IMR-90 (cell line): ENCODE measurements around the gene IFIH1. TPM values are rescaled to one million over a fixed set of nuclear protein-coding genes. Genes with fewer than 3 reads are reported as not detected.

Experiments
- ATAC-seq: fragments of 200-7000 bp; cut with Tn5 transposase; 2 replicates; pipeline ENCODE4 v1.9.1; 2020; ENCODE audit warnings: low read depth, mild to moderate bottlenecking, moderate library complexity
- BruUV-seq: library from RNA; stranded (reverse); fragments of 400-500 nt; replicated peaks from 2 replicates; lab custom pipeline; 2021; lab: Mats Ljungman, UMichigan
- CTCF ChIA-PET: fragments of 300-600 bp; formaldehyde crosslinking; extraction: SDS; loops from one replicate; lab custom pipeline; 2021; ENCODE audit warnings: antibody characterized with exemption; lab: Yijun Ruan, JAX
- POLR2A ChIA-PET: fragments of 300-600 bp; sonication (Branson Sonifier 250); formaldehyde crosslinking; loops from one replicate; lab custom pipeline; 2022; ENCODE audit warnings: antibody characterized with exemption; ENCODE audit not compliant: unreplicated experiment; lab: Charles Lee
- DNase-seq: peaks from one replicate; pipeline ENCODE4 v3.0.0; 2013
- H2AFZ ChIP-seq: replicated peaks from 2 replicates; pipeline ENCODE3; 2013; ENCODE audit warnings: low read length, mild to moderate bottlenecking; ENCODE audit not compliant: poor library complexity
- H2AK5ac ChIP-seq: 2 replicates; pipeline ENCODE4 v1.6.1; 2013; ENCODE audit warnings: low read depth, low read length, inconsistent platforms
- H2AK9ac ChIP-seq: replicated peaks from 2 replicates; pipeline ENCODE3; 2013; ENCODE audit warnings: mild to moderate bottlenecking, low read depth, low read length, moderate library complexity; ENCODE audit not compliant: poor library complexity
- H2BK120ac ChIP-seq: 2 replicates; pipeline ENCODE4 v1.6.1; 2013; ENCODE audit warnings: low read depth, low read length, inconsistent platforms
- H2BK15ac ChIP-seq: 3 replicates; pipeline ENCODE4 v1.6.1; 2013; ENCODE audit warnings: low read depth, low read length, inconsistent platforms
- H2BK20ac ChIP-seq: 2 replicates; pipeline ENCODE4 v1.6.1; 2013; ENCODE audit warnings: low read depth, mild to moderate bottlenecking, inconsistent platforms, low read length, moderate library complexity
- H2BK5ac ChIP-seq: 2 replicates; pipeline ENCODE4 v1.6.1; 2013; ENCODE audit warnings: mild to moderate bottlenecking, low read depth, low read length, inconsistent platforms; ENCODE audit not compliant: poor library complexity, severe bottlenecking
- H3K14ac ChIP-seq: replicated peaks from 2 replicates; pipeline ENCODE4 v1.6.1; 2013; ENCODE audit warnings: low read depth, low read length, inconsistent platforms
- H3K18ac ChIP-seq: 2 replicates; pipeline ENCODE4 v1.6.1; 2013; ENCODE audit warnings: low read depth, low read length, control low read depth
- H3K23ac ChIP-seq: 2 replicates; pipeline ENCODE4 v1.6.1; 2013; ENCODE audit warnings: low read depth, low read length, inconsistent platforms
- H3K27ac ChIP-seq: 2 replicates; pipeline ENCODE4 v1.5.1; 2013; ENCODE audit warnings: mild to moderate bottlenecking, control low read depth, low read length; ENCODE audit not compliant: insufficient read depth
- H3K27me3 ChIP-seq: 2 replicates; pipeline ENCODE4 v1.6.1; 2013; ENCODE audit warnings: low read length; ENCODE audit not compliant: control insufficient read depth, insufficient read depth
- H3K36me3 ChIP-seq: 2 replicates; pipeline ENCODE4 v1.6.1; 2013; ENCODE audit warnings: low read length, mixed read lengths; ENCODE audit not compliant: control insufficient read depth, insufficient read depth
- H3K4ac ChIP-seq: 2 replicates; pipeline ENCODE4 v1.6.1; 2013; ENCODE audit warnings: low read depth, low read length, inconsistent platforms
- H3K4me1 ChIP-seq: 2 replicates; pipeline ENCODE4 v1.6.1; 2013; ENCODE audit warnings: low read length, mixed read lengths; ENCODE audit not compliant: control insufficient read depth, insufficient read depth
- H3K4me2 ChIP-seq: 2 replicates; pipeline ENCODE4 v1.6.1; 2013; ENCODE audit warnings: low read depth, mild to moderate bottlenecking, control low read depth, low read length, moderate library complexity
- H3K4me3 ChIP-seq: 2 replicates; pipeline ENCODE4 v1.5.1; 2013; ENCODE audit warnings: low read depth, mild to moderate bottlenecking, control low read depth, low read length, moderate library complexity; ENCODE audit not compliant: insufficient read depth
- H3K56ac ChIP-seq: 2 replicates; pipeline ENCODE4 v1.6.1; 2013; ENCODE audit warnings: low read length, inconsistent platforms; ENCODE audit not compliant: insufficient read depth; ENCODE audit errors: extremely low read depth
- H3K79me1 ChIP-seq, 2 experiments: 2 replicates each; pipeline ENCODE4 v1.6.1; 2013; ENCODE audit warnings: low read length in 2 of 2, inconsistent platforms in 1 of 2, low read depth in 1 of 2
- H3K9ac ChIP-seq: 2 replicates; pipeline ENCODE4 v1.6.1; 2013; ENCODE audit warnings: low read depth, low read length, control low read depth
- H3K9me1 ChIP-seq: 2 replicates; pipeline ENCODE4 v1.6.1; 2013; ENCODE audit warnings: low read length, inconsistent platforms; ENCODE audit not compliant: insufficient read depth
- H3K9me3 ChIP-seq: 2 replicates; pipeline ENCODE4 v1.6.1; 2013; ENCODE audit warnings: low read length; ENCODE audit not compliant: control insufficient read depth, insufficient read depth
- H4K20me1 ChIP-seq: 2 replicates; pipeline ENCODE4 v1.6.1; 2013; ENCODE audit warnings: low read length, inconsistent platforms; ENCODE audit not compliant: insufficient read depth
- H4K5ac ChIP-seq: 2 replicates; pipeline ENCODE4 v1.6.1; 2013; ENCODE audit warnings: mild to moderate bottlenecking, low read depth, low read length, control low read depth
- H4K8ac ChIP-seq, 2 experiments: 2 replicates each; pipeline ENCODE4 v1.6.1; 2013; ENCODE audit warnings: low read depth in 2 of 2, low read length in 2 of 2, control low read depth in 1 of 2, inconsistent platforms in 1 of 2
- H4K91ac ChIP-seq: 2 replicates; pipeline ENCODE4 v1.6.1; 2013; ENCODE audit warnings: low read depth, low read length, inconsistent platforms; ENCODE audit not compliant: insufficient read depth
- CEBPB ChIP-seq: IDR thresholded peaks from 2 replicates; pipeline ENCODE4 v1.6.1; 2012; ENCODE audit warnings: low read depth, low read length, improper control_type of control experiment
- CHD1 ChIP-seq: IDR thresholded peaks from 2 replicates; pipeline ENCODE4 v1.6.1; 2012; ENCODE audit warnings: low read depth, low read length, improper control_type of control experiment
- CTCF ChIP-seq: conservative IDR thresholded peaks from 2 replicates; pipeline ENCODE4 v1.5.1; 2012; ENCODE audit warnings: mild to moderate bottlenecking, low read depth, low read length, improper control_type of control experiment
- FOS ChIP-seq: fragments of 150-350 bp; IDR thresholded peaks from 2 replicates; pipeline ENCODE4 v1.6.1; 2016; ENCODE audit warnings: low read depth, low read length
- MAFK ChIP-seq: IDR thresholded peaks from 2 replicates; pipeline ENCODE4 v1.6.1; 2012; ENCODE audit warnings: low read depth, low read length, improper control_type of control experiment
- MAZ ChIP-seq: IDR thresholded peaks from 2 replicates; pipeline ENCODE4 v1.6.1; 2012; ENCODE audit warnings: low read depth, mild to moderate bottlenecking, low read length, improper control_type of control experiment, moderate library complexity, borderline replicate concordance
- POLR2A ChIP-seq: IDR thresholded peaks from 2 replicates; pipeline ENCODE4 v1.6.1; 2012; ENCODE audit warnings: mild to moderate bottlenecking, low read depth, low read length
- RAD21 ChIP-seq: IDR thresholded peaks from 2 replicates; pipeline ENCODE4 v1.6.1; 2012; ENCODE audit warnings: low read length, improper control_type of control experiment
- SMC3 ChIP-seq: fragments of 150-350 bp; IDR thresholded peaks from 2 replicates; pipeline ENCODE4 v1.6.1; 2016; ENCODE audit warnings: low read depth, mild to moderate bottlenecking, antibody characterized with exemption, low read length, moderate library complexity
- USF2 ChIP-seq: fragments of 150-350 bp; IDR thresholded peaks from 2 replicates; pipeline ENCODE4 v1.6.1; 2017; ENCODE audit warnings: mild to moderate bottlenecking, antibody characterized with exemption, low read length, low read depth
- whole genome bisulfite sequencing, 2 experiments: methylation state at CpG; one replicate each; pipeline versions ENCODE4 v1.1.5 to v1.1.7; 2013; ENCODE audit warnings: missing lambda C conversion rate in 2 of 2; ENCODE audit not compliant: insufficient read length in 1 of 2; ENCODE audit errors: extremely low coverage in 2 of 2; 5-methylcytosine and 5-hydroxymethylcytosine counted together
- dilution Hi-C: fragments of 300-500 bp; cut with HindIII; formaldehyde crosslinking; loops from one replicate; pipeline ENCODE4 v1.14.3; 2018; ENCODE audit warnings: low sequenced_read_pairs; ENCODE audit not compliant: unreplicated experiment
- in situ Hi-C: fragments of 300-500 bp; cut with MboI; formaldehyde crosslinking; loops from 3 replicates; pipeline ENCODE4 v1.14.3; 2019; ENCODE audit warnings: low sequenced_read_pairs, inconsistent platforms, mixed read lengths
- intact Hi-C: fragments of 100-400 bp; cut with micrococcal nuclease; formaldehyde crosslinking; loops from 2 replicates; pipeline ENCODE4 v1.10.0; 2022
- polyA plus RNA-seq, 3 experiments: library from polyadenylated mRNA; depleted of rRNA; stranded (reverse); fragments of >200 nt; gene quantifications; 2 replicates each; pipeline ENCODE4 v1.2.3, GENCODE V29; 2012; ENCODE audit warnings: low replicate concordance in 1 of 3
- total RNA-seq: library from RNA; depleted of rRNA; stranded (reverse); fragments of >200 nt; gene quantifications from 2 replicates; pipeline ENCODE4 v1.2.3, GENCODE V29; 2012

Gene IFIH1
- total and polyA plus RNA-seq, 2 of the 4 experiments (the other 2 are of a cell fraction), result 1.3 to 1.4 TPM

DNA sequence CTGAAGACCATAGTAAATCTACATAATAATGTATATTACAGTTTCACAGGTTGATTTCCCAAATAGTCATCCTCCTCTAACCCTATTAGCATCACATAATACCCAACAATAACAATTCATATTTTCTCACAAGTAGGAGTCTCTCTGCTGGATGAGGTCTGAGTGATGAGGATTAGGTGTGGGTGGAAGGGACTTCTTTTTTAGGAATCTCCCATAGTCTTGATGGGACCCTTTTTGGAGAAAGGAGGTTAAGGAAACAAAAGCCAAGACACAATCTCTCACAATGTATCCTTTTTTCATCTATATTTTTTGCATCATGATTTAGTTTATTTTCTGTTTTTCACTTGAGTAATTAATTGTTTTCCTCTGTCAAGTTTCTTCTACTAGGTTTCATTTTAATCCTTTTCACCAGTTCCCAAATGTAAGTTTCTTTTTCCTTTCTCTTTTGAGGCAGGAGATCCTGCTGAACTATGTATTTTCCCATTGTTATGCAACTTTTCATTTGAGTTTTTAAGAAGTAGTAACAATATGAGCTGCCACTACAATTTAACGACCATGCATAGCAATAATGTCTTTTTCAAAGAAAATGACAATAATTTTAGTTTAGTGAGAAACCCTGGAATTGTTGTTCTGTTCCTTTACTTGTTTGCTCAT, 2.5 kb upstream of the IFIH1 start:
- no TSS peak for BruUV-seq
- H4K5ac ChIP-seq, result no peak overlapping the region
- no peak for ATAC-seq
- H3K36me3 ChIP-seq, result no peaks in the 10 kb centered on the region
- no peak overlapping the region for H3K9ac ChIP-seq
- no peak overlapping the region for H3K23ac ChIP-seq
- dilution Hi-C loops (no loop called here), in situ Hi-C loops (loop anchor here (25.0 kb wide), 1 partner anchor 334 kb away; no protein-coding TSS in a partner anchor), intact Hi-C loops (no loop called here)
- no peaks in the 10 kb centered on the region for H3K4me1 ChIP-seq
- H3K9me3 ChIP-seq, result no peaks in the 10 kb centered on the region
- no peak overlapping the region for H2BK15ac ChIP-seq
- H3K56ac ChIP-seq, result no peak overlapping the region
- TF ChIP-seq CHD1, result no peak
- TF ChIP-seq CTCF, result no peak
- TF ChIP-seq USF2, result no peak
- no peak for TF ChIP-seq RAD21
- no peak for TF ChIP-seq FOS
- TF ChIP-seq SMC3, result no peak
- no peak for TF ChIP-seq MAZ
- TF ChIP-seq MAFK, result no peak
- TF ChIP-seq CEBPB, result no peak
- no peak for TF ChIP-seq POLR2A
- H2AK9ac ChIP-seq, result no peak overlapping the region
- H3K4me3 ChIP-seq, result no peak overlapping the region
- H2AK5ac ChIP-seq, result no peak overlapping the region
- H3K27ac ChIP-seq, result no peak overlapping the region
- no peaks in the 10 kb centered on the region for H3K79me1 ChIP-seq
- H4K8ac ChIP-seq, result no peak overlapping the region
- H3K14ac ChIP-seq, result no peak overlapping the region
- H2BK5ac ChIP-seq, result no peak overlapping the region
- no peak overlapping the region for H2BK120ac ChIP-seq
- H2BK20ac ChIP-seq, result no peak overlapping the region
- H4K20me1 ChIP-seq, result no peaks in the 10 kb centered on the region
- no peak overlapping the region for H3K18ac ChIP-seq
- no peak overlapping the region for H4K91ac ChIP-seq
- DNase-seq, result no peak
- no peak overlapping the region for H2AFZ ChIP-seq
- peaks cover 2% of the 10 kb centered on the region; the same call in 1 of the 2 replicates for H3K27me3 ChIP-seq
- no peaks in the 10 kb centered on the region for H3K9me1 ChIP-seq
- H3K4me2 ChIP-seq, result no peak overlapping the region
- WGBS, 2 experiments, result no CpG with 5 or more reads among the region's 1 CpG
- CTCF ChIA-PET, result no interaction called here
- POLR2A ChIA-PET, result no interaction called here
- H3K4ac ChIP-seq, result no peak overlapping the region
